Tibial nerve (tissue), 4 donors: ENCODE data around the gene MYO1D.

Source experiments
- EP300 ChIP-seq, 2 donors: sonication (generic); formaldehyde crosslinking; IDR thresholded peaks; one replicate each; pipeline ENCODE4 v1.6.1; 2017; ENCODE audit warnings: antibody characterized with exemption in 2 of 2, mild to moderate bottlenecking in 1 of 2
- POLR2A ChIP-seq, 2 donors: fragments of 450-650 bp; IDR thresholded peaks; one replicate each; pipeline ENCODE4 v1.6.1; 2017; ENCODE audit warnings: antibody characterized with exemption in 2 of 2, mild to moderate bottlenecking in 2 of 2, moderate library complexity in 2 of 2
- TF ChIP-seq, protein P1 (sequence below), 5 experiments: fragments of 200-600 bp in 3 of 5; fragments of 450-650 bp in 2 of 5; sonication (generic) in 3 of 5; IDR thresholded peaks; one replicate each; pipeline ENCODE4 v1.5.1; 2016 to 2019; ENCODE audit warnings: antibody characterized with exemption in 5 of 5, mild to moderate bottlenecking in 3 of 5, moderate library complexity in 2 of 5

DNA sequence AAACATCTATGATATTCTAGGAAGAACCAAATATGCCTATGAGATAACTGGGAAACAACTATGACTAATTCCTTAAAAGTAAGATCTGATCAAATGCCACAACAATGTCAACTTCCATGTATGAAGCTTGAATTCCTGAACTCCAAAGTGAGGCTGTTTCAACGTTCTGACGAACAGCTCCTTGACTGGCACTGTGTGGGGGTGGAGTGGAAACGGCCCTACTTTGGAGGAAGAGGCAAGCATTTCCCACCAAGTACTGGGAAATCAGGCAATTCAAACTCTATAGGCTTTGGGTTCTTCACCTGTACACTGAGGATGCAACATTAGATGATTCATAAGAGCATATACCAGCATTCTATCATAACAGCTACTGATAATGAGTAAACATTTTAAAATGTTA, 203.0 kb downstream of the MYO1D start:
- TF ChIP-seq, protein P1, sequence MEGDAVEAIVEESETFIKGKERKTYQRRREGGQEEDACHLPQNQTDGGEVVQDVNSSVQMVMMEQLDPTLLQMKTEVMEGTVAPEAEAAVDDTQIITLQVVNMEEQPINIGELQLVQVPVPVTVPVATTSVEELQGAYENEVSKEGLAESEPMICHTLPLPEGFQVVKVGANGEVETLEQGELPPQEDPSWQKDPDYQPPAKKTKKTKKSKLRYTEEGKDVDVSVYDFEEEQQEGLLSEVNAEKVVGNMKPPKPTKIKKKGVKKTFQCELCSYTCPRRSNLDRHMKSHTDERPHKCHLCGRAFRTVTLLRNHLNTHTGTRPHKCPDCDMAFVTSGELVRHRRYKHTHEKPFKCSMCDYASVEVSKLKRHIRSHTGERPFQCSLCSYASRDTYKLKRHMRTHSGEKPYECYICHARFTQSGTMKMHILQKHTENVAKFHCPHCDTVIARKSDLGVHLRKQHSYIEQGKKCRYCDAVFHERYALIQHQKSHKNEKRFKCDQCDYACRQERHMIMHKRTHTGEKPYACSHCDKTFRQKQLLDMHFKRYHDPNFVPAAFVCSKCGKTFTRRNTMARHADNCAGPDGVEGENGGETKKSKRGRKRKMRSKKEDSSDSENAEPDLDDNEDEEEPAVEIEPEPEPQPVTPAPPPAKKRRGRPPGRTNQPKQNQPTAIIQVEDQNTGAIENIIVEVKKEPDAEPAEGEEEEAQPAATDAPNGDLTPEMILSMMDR (IDR thresholded peaks at IDR 0.05), result no peak
- TF ChIP-seq EP300 (IDR thresholded peaks at IDR 0.05) (no peak), POLR2A (IDR thresholded peaks at IDR 0.05) (no peak)
